Hepatocyte (in vitro differentiated cells): Measurements from ENCODE around the gene ADORA3. TPM values are rescaled to one million over a fixed set of nuclear protein-coding genes. Genes with fewer than 3 reads are reported as not detected.

ENCODE experiments used
- DNase-seq: peaks from one replicate; pipeline ENCODE4 v3.0.0-alpha.2; 2016; ENCODE audit warnings: low spot score
- H2AFZ ChIP-seq: fragments of 200-600 bp; sonication (generic); 2 replicates; pipeline ENCODE4 v1.6.0; 2016; ENCODE audit warnings: antibody characterized with exemption, mild to moderate bottlenecking
- H3K27ac ChIP-seq: fragments of 200-600 bp; sonication (generic); 2 replicates; pipeline ENCODE4 v1.5.1; 2016; ENCODE audit warnings: mild to moderate bottlenecking
- H3K27me3 ChIP-seq: fragments of 200-600 bp; sonication (generic); 2 replicates; pipeline ENCODE4 v1.6.1; 2016
- H3K36me3 ChIP-seq: fragments of 200-600 bp; sonication (generic); replicated peaks from 2 replicates; pipeline ENCODE4 v1.5.1; 2016; ENCODE audit warnings: low read depth; ENCODE audit not compliant: insufficient read depth
- H3K4me1 ChIP-seq: fragments of 200-600 bp; sonication (generic); 2 replicates; pipeline ENCODE4 v1.5.1; 2016; ENCODE audit warnings: mild to moderate bottlenecking, moderate library complexity; ENCODE audit not compliant: insufficient read depth
- H3K4me2 ChIP-seq: fragments of 200-600 bp; sonication (generic); 2 replicates; pipeline ENCODE4 v1.6.0; 2016
- H3K4me3 ChIP-seq: fragments of 200-600 bp; sonication (generic); 2 replicates; pipeline ENCODE4 v1.5.1; 2016; ENCODE audit warnings: mild to moderate bottlenecking
- H3K79me2 ChIP-seq: fragments of 200-600 bp; sonication (generic); 2 replicates; pipeline ENCODE4 v1.6.0; 2017; ENCODE audit warnings: mild to moderate bottlenecking
- H3K9me2 ChIP-seq: fragments of 200-600 bp; sonication (generic); replicated peaks from 2 replicates; pipeline ENCODE4 v1.6.0; 2017; ENCODE audit warnings: mild to moderate bottlenecking; ENCODE audit not compliant: insufficient read depth
- H3K9me3 ChIP-seq: fragments of 200-600 bp; sonication (generic); 2 replicates; pipeline ENCODE4 v1.5.1; 2016; ENCODE audit warnings: low read depth, mild to moderate bottlenecking
- H4K20me1 ChIP-seq: fragments of 200-600 bp; sonication (generic); 2 replicates; pipeline ENCODE4 v1.6.0; 2016; ENCODE audit warnings: mild to moderate bottlenecking; ENCODE audit not compliant: insufficient read depth, poor library complexity, severe bottlenecking
- CTCF ChIP-seq: fragments of 200-600 bp; sonication (generic); IDR thresholded peaks from 2 replicates; pipeline ENCODE4 v1.5.1; 2016; ENCODE audit warnings: antibody characterized with exemption, mild to moderate bottlenecking; ENCODE audit not compliant: poor library complexity
- EZH2 ChIP-seq: fragments of 200-600 bp; sonication (generic); IDR thresholded peaks from 2 replicates; pipeline ENCODE4 v1.6.1; 2016; ENCODE audit warnings: antibody characterized with exemption, mild to moderate bottlenecking, borderline replicate concordance
- EZH2phosphoT487 ChIP-seq: fragments of 200-600 bp; sonication (generic); IDR thresholded peaks from one replicate; pipeline ENCODE4 v1.6.1; 2018; ENCODE audit warnings: antibody characterized with exemption, mild to moderate bottlenecking, low read depth, moderate library complexity; ENCODE audit not compliant: unreplicated experiment, severe bottlenecking
- WGBS: methylation state at CpG from one replicate; pipeline ENCODE4 v1.1.6; 2016; ENCODE audit warnings: low lambda C conversion rate; ENCODE audit errors: missing lambda C conversion rate; 5-methylcytosine and 5-hydroxymethylcytosine counted together
- polyA plus RNA-seq: library from polyadenylated mRNA; unstranded; fragments of >200 nt; fragmentation: Nextera tagmentation; extraction: Ambion mirVana; gene quantifications from 2 replicates; pipeline ENCODE4 v1.2.1, GENCODE V29; 2016
- small RNA-seq: library from RNA; depleted of rRNA; stranded (forward); fragments of <200 nt; gene quantifications from one replicate; pipeline ENCODE3, GENCODE V24; 2014
- total RNA-seq: library from RNA; depleted of rRNA; stranded (reverse); fragments of >200 nt; gene quantifications from 2 replicates; pipeline ENCODE4 v1.2.3, GENCODE V29; 2014

ADORA3 gene
- total and polyA plus RNA-seq, 2 experiments from 2014 or later: 0.33 to 0.41 TPM

GRCh38 chr1:111450185-111450584 lies 53.2 kb downstream of the ADORA3 start:
- peak overlapping the region; percentile 45 for H3K4me3 ChIP-seq
- no peaks in the 10 kb centered on the region for H4K20me1 ChIP-seq
- H3K4me2 ChIP-seq: peak overlapping the region; percentile 81
- H3K4me1 ChIP-seq: peaks cover 10% of the 10 kb centered on the region
- H2AFZ ChIP-seq: peak overlapping the region; percentile 54
- peaks cover 71% of the 10 kb centered on the region for H3K79me2 ChIP-seq
- peak overlapping the region; percentile 85 for H3K27ac ChIP-seq
- 63% methylated on average over 3 of the region's 3 CpGs for WGBS
- no peaks in the 10 kb centered on the region for H3K9me3 ChIP-seq
- no peaks in the 10 kb centered on the region for H3K27me3 ChIP-seq
- no peak for DNase-seq
- TF ChIP-seq CTCF: no peak
- H3K36me3 ChIP-seq: no peaks in the 10 kb centered on the region
- H3K9me2 ChIP-seq: no peaks in the 10 kb centered on the region

GRCh38 chr1:111449703-111450017 lies 53.8 kb downstream of the ADORA3 start:
- DNase-seq: no peak
- no peak for TF ChIP-seq CTCF
- no peak for TF ChIP-seq EZH2phosphoT487
- TF ChIP-seq EZH2: no peak
- Histone ChIP-seq H4K20me1 (no peaks in the 10 kb centered on the region), H3K4me2 (peak overlapping the region; percentile 81), H3K36me3 (no peaks in the 10 kb centered on the region), H2AFZ (peak overlapping the region; percentile 54), H3K27ac (peak overlapping the region; percentile 85), H3K4me3 (peak overlapping the region; percentile 45), H3K9me3 (no peaks in the 10 kb centered on the region), H3K79me2 (peaks cover 73% of the 10 kb centered on the region), H3K4me1 (peaks cover 10% of the 10 kb centered on the region), H3K9me2 (no peaks in the 10 kb centered on the region), H3K27me3 (no peaks in the 10 kb centered on the region)
- WGBS: 3% methylated on average over 8 of the region's 8 CpGs

Small RNA genes lying within 50 kb of the gene (small RNA-seq; reads per million reads assigned to genes)
- not detected for gene RNU6-792P

Other genes starting within 250 kb of the ADORA3 start
- 0.28 TPM in 1 of 2 replicates, not detected in the other for gene CHIA, start 212.8 kb downstream of the ADORA3 start, total RNA-seq
- gene CHIA, start 212.8 kb downstream of the ADORA3 start, polyA plus RNA-seq: not detected in 2 replicates
- 4.1 and 8.9 TPM in 2 replicates for gene OVGP1, start 75.9 kb downstream of the ADORA3 start, total RNA-seq
- 2.5 and 3.7 TPM in 2 replicates for gene OVGP1, start 75.9 kb downstream of the ADORA3 start, polyA plus RNA-seq
- gene WDR77, start 54.4 kb downstream of the ADORA3 start, total RNA-seq: 37.3 and 44.5 TPM in 2 replicates
- 49.2 and 55.3 TPM in 2 replicates for gene WDR77, start 54.4 kb downstream of the ADORA3 start, polyA plus RNA-seq
- gene ATP5PB, start 54.2 kb downstream of the ADORA3 start, total RNA-seq: 291 and 320 TPM in 2 replicates
- 289 and 309 TPM in 2 replicates for gene ATP5PB, start 54.2 kb downstream of the ADORA3 start, polyA plus RNA-seq
- 0.72 and 0.90 TPM in 2 replicates for gene C1orf162, start 29.6 kb downstream of the ADORA3 start, total RNA-seq
- 0.50 and 0.69 TPM in 2 replicates for gene C1orf162, start 29.6 kb downstream of the ADORA3 start, polyA plus RNA-seq
- gene TMIGD3, start within 50 bp of the ADORA3 start, total RNA-seq: 2.6 and 6.5 TPM in 2 replicates
- 5.2 TPM in 2 replicates for gene TMIGD3, start within 50 bp of the ADORA3 start, polyA plus RNA-seq
- 49.6 and 56.2 TPM in 2 replicates for gene RAP1A, start 116.2 kb upstream of the ADORA3 start, total RNA-seq
- 34.2 and 48.8 TPM in 2 replicates for gene RAP1A, start 116.2 kb upstream of the ADORA3 start, polyA plus RNA-seq
- gene INKA2, start 235.8 kb upstream of the ADORA3 start, total RNA-seq: 0.44 and 3.2 TPM in 2 replicates
- 1.8 and 3.4 TPM in 2 replicates for gene INKA2, start 235.8 kb upstream of the ADORA3 start, polyA plus RNA-seq